Suprapubic skin (tissue), 4 donors: ENCODE data around the gene AKAP8L. TPM values are rescaled to one million over a fixed set of nuclear protein-coding genes. Genes with fewer than 3 reads are reported as not detected.
"Not testable (repeated sequence)": the region's sequence is repeated elsewhere in the genome, so short reads cannot be mapped to it uniquely, and the experiment has no call there.

Experiments used
- DNase-seq, 2 donors: peaks; one replicate each; pipeline ENCODE4 v3.0.0-alpha.2; 2019; ENCODE audit warnings: low spot score in 2 of 2
- H3K27ac ChIP-seq: fragments of 200-600 bp; sonication (generic); one replicate; pipeline ENCODE4 v1.5.1; 2019
- H3K27me3 ChIP-seq: fragments of 200-600 bp; sonication (generic); one replicate; pipeline ENCODE4 v1.5.1; 2019
- H3K36me3 ChIP-seq: fragments of 200-600 bp; sonication (generic); one replicate; pipeline ENCODE4 v1.5.1; 2019
- H3K4me1 ChIP-seq: fragments of 200-600 bp; sonication (generic); one replicate; pipeline ENCODE4 v1.5.1; 2019
- H3K4me3 ChIP-seq: fragments of 200-600 bp; sonication (generic); one replicate; pipeline ENCODE4 v1.5.1; 2019; ENCODE audit warnings: mild to moderate bottlenecking
- H3K9me3 ChIP-seq: fragments of 200-600 bp; sonication (generic); one replicate; pipeline ENCODE4 v1.5.1; 2019
- CTCF ChIP-seq, 2 donors: fragments of 200-600 bp in 1 of 2; fragments of 450-650 bp in 1 of 2; sonication (generic) in 1 of 2; IDR thresholded peaks; one replicate each; pipeline ENCODE4 v1.5.1; 2016 to 2019; ENCODE audit warnings: antibody characterized with exemption in 2 of 2, mild to moderate bottlenecking in 1 of 2, moderate library complexity in 1 of 2
- EP300 ChIP-seq: sonication (generic); formaldehyde crosslinking; IDR thresholded peaks from one replicate; pipeline ENCODE4 v1.6.1; 2017; ENCODE audit warnings: antibody characterized with exemption
- POLR2A ChIP-seq, 2 donors: fragments of 450-650 bp; IDR thresholded peaks; one replicate each; pipeline ENCODE4 v1.6.1; 2017; ENCODE audit warnings: antibody characterized with exemption in 2 of 2, mild to moderate bottlenecking in 2 of 2, moderate library complexity in 2 of 2
- POLR2AphosphoS5 ChIP-seq, 3 donors: sonication (generic); formaldehyde crosslinking; IDR thresholded peaks; one replicate each; pipeline ENCODE4 v1.6.1; 2017; ENCODE audit warnings: antibody characterized with exemption in 3 of 3
- WGBS: methylation state at CpG from one replicate; pipeline ENCODE4 v1.1.5; 2018; 5-methylcytosine and 5-hydroxymethylcytosine counted together
- total RNA-seq, 4 donors: library from RNA; depleted of rRNA; stranded (reverse); fragments of >200 nt; gene quantifications; one replicate each; pipeline ENCODE4 v1.1.0, GENCODE V29; 2016

The AKAP8L gene
- total RNA-seq, 4 donors from 2014 or later, result 97.5 to 259 (median 118) TPM

- no peak overlapping the region for H3K27ac ChIP-seq
- DNase-seq, result no peak
- 95% methylated on average over 36 of the region's 50 CpGs for WGBS
- peaks cover 4% of the 10 kb centered on the region for H3K4me1 ChIP-seq
- H3K36me3 ChIP-seq, result peaks cover 83% of the 10 kb centered on the region
- no peaks in the 10 kb centered on the region for H3K9me3 ChIP-seq
- no peaks in the 10 kb centered on the region for H3K27me3 ChIP-seq
- TF ChIP-seq POLR2AphosphoS5 (IDR thresholded peaks at IDR 0.05) (no peak), POLR2A (IDR thresholded peaks at IDR 0.05) (no peak), EP300 (no peak)
- H3K4me3 ChIP-seq, result no peak overlapping the region
Measured at GRCh38 chr19:15398501-15399233, 20.1 kb downstream of the AKAP8L start.

- no peak for DNase-seq
Measured at GRCh38 chr19:15397782-15398181, 21.0 kb downstream of the AKAP8L start.

GRCh38 chr19:15397236-15397635 is 21.6 kb downstream of the AKAP8L start:
- no peak overlapping the region for H3K27ac ChIP-seq
- peaks cover 79% of the 10 kb centered on the region for H3K36me3 ChIP-seq
- TF ChIP-seq EP300 (no peak), CTCF (IDR thresholded peaks at IDR 0.05) (no peak), POLR2AphosphoS5 (IDR thresholded peaks at IDR 0.05) (no peak), POLR2A (IDR thresholded peaks at IDR 0.05) (no peak)
- H3K9me3 ChIP-seq, result no peaks in the 10 kb centered on the region
- no peak for DNase-seq
- no peak overlapping the region for H3K4me3 ChIP-seq
- H3K4me1 ChIP-seq, result peaks cover 3% of the 10 kb centered on the region
- WGBS, result 84% methylated on average over 4 of the region's 6 CpGs
- H3K27me3 ChIP-seq, result no peaks in the 10 kb centered on the region

More at GRCh38 chr19:15397782-15398181, 21.0 kb downstream of the AKAP8L start:
- Histone ChIP-seq H3K27ac (no peak overlapping the region), H3K4me3 (no peak overlapping the region), H3K36me3 (peaks cover 85% of the 10 kb centered on the region), H3K4me1 (peaks cover 3% of the 10 kb centered on the region), H3K27me3 (no peaks in the 10 kb centered on the region), H3K9me3 (no peaks in the 10 kb centered on the region)
- TF ChIP-seq POLR2AphosphoS5 (IDR thresholded peaks at IDR 0.05), result no peak
- 83% methylated on average over 7 of the region's 11 CpGs for WGBS

GRCh38 chr19:15396436-15396835 is 22.4 kb downstream of the AKAP8L start:
- Histone ChIP-seq H3K27me3 (no peaks in the 10 kb centered on the region), H3K4me1 (peaks cover 3% of the 10 kb centered on the region), H3K27ac (no peak overlapping the region), H3K9me3 (no peaks in the 10 kb centered on the region), H3K4me3 (no peak overlapping the region), H3K36me3 (peaks cover 79% of the 10 kb centered on the region)
- 98% methylated on average over 3 of the region's 3 CpGs for WGBS
- no peak for DNase-seq
- no peak for TF ChIP-seq POLR2AphosphoS5 (IDR thresholded peaks at IDR 0.05)
- TF ChIP-seq CTCF (IDR thresholded peaks at IDR 0.05), result no peak
- no peak for TF ChIP-seq POLR2A (IDR thresholded peaks at IDR 0.05)
- no peak for TF ChIP-seq EP300

- WGBS, result 93% methylated on average over 17 of the region's 17 CpGs
- not testable (repeated sequence) for H3K4me3 ChIP-seq, H3K27me3 ChIP-seq, H3K9me3 ChIP-seq, H3K4me1 ChIP-seq, H3K27ac ChIP-seq, DNase-seq
- peaks cover 72% of the 10 kb centered on the region for H3K36me3 ChIP-seq
Measured at GRCh38 chr19:15395251-15395650, 23.5 kb downstream of the AKAP8L start.

- H3K27me3 ChIP-seq, result no peaks in the 10 kb centered on the region
- peaks cover 3% of the 10 kb centered on the region for H3K4me1 ChIP-seq
- H3K4me3 ChIP-seq, result no peak overlapping the region
- H3K27ac ChIP-seq, result no peak overlapping the region
- WGBS, result 90% methylated on average over 5 of the region's 5 CpGs
- TF ChIP-seq EP300 (no peak), POLR2AphosphoS5 (IDR thresholded peaks at IDR 0.05) (no peak), POLR2A (IDR thresholded peaks at IDR 0.05) (no peak), CTCF (IDR thresholded peaks at IDR 0.05) (no peak)
- no peak for DNase-seq
- H3K9me3 ChIP-seq, result no peaks in the 10 kb centered on the region
- H3K36me3 ChIP-seq, result peaks cover 64% of the 10 kb centered on the region
Measured at GRCh38 chr19:15394426-15394825, 24.4 kb downstream of the AKAP8L start.

- Histone ChIP-seq H3K4me3 (no peak overlapping the region), H3K36me3 (peaks cover 60% of the 10 kb centered on the region), H3K9me3 (no peaks in the 10 kb centered on the region), H3K27me3 (no peaks in the 10 kb centered on the region), H3K27ac (no peak overlapping the region), H3K4me1 (peaks cover 3% of the 10 kb centered on the region)
- no peak for DNase-seq
- no peak for TF ChIP-seq POLR2A (IDR thresholded peaks at IDR 0.05)
- TF ChIP-seq EP300, result no peak
- no peak for TF ChIP-seq POLR2AphosphoS5 (IDR thresholded peaks at IDR 0.05)
- no peak for TF ChIP-seq CTCF (IDR thresholded peaks at IDR 0.05)
Measured at GRCh38 chr19:15393963-15394362, 24.8 kb downstream of the AKAP8L start.
